GM23338 (cell line): ENCODE data around the gene FAM228B. TPM values are rescaled to one million over a fixed set of nuclear protein-coding genes. Genes with fewer than 3 reads are reported as not detected.

Source experiments
- ATAC-seq: fragments of 200-7000 bp; cut with Tn5 transposase; 3 replicates; pipeline ENCODE4 v1.9.1; 2020
- DNase-seq: peaks from one replicate; pipeline ENCODE4 v3.0.0-alpha.2; 2015; ENCODE audit warnings: low spot score
- H2AFZ ChIP-seq: fragments of 200-600 bp; sonication (generic); 2 replicates; pipeline ENCODE4 v1.8.0; 2016; ENCODE audit warnings: antibody characterized with exemption, mild to moderate bottlenecking, moderate library complexity
- H3F3A ChIP-seq: fragments of 200-600 bp; sonication (generic); replicated peaks from 2 replicates; pipeline ENCODE4 v1.8.0; 2017; ENCODE audit warnings: antibody characterized with exemption, mixed run types, low read depth
- H3K27ac ChIP-seq: fragments of 200-600 bp; sonication (generic); 2 replicates; pipeline ENCODE4 v1.6.1; 2016; ENCODE audit warnings: low read depth
- H3K27me3 ChIP-seq: fragments of 200-600 bp; sonication (generic); 2 replicates; pipeline ENCODE4 v1.8.0; 2016; ENCODE audit warnings: mild to moderate bottlenecking, mixed run types, moderate library complexity; ENCODE audit not compliant: insufficient read depth
- H3K36me3 ChIP-seq: fragments of 200-600 bp; sonication (generic); 2 replicates; pipeline ENCODE4 v1.8.0; 2016; ENCODE audit warnings: mild to moderate bottlenecking; ENCODE audit not compliant: insufficient read depth
- H3K4me1 ChIP-seq: fragments of 200-600 bp; sonication (generic); 2 replicates; pipeline ENCODE4 v1.8.0; 2016; ENCODE audit warnings: mild to moderate bottlenecking, moderate library complexity; ENCODE audit not compliant: insufficient read depth
- H3K4me2 ChIP-seq: fragments of 200-600 bp; sonication (generic); 2 replicates; pipeline ENCODE4 v1.7.1; 2017; ENCODE audit warnings: mixed run types
- H3K4me3 ChIP-seq: fragments of 200-600 bp; sonication (generic); 2 replicates; pipeline ENCODE4 v1.6.1; 2016; ENCODE audit warnings: mixed run types
- H3K79me2 ChIP-seq: fragments of 200-600 bp; sonication (generic); replicated peaks from 2 replicates; pipeline ENCODE4 v1.8.0; 2017; ENCODE audit warnings: mild to moderate bottlenecking; ENCODE audit not compliant: insufficient read depth
- H3K9me2 ChIP-seq: fragments of 200-600 bp; sonication (generic); 2 replicates; pipeline ENCODE4 v1.8.0; 2017; ENCODE audit not compliant: insufficient read depth
- H4K20me1 ChIP-seq: fragments of 200-600 bp; sonication (generic); replicated peaks from 2 replicates; pipeline ENCODE4 v1.8.0; 2017; ENCODE audit warnings: mild to moderate bottlenecking; ENCODE audit not compliant: insufficient read depth
- H3K27ac Mint-ChIP-seq: 2 replicates; pipeline ENCODE4 v1.8.0; 2020; ENCODE audit warnings: inconsistent platforms, mild to moderate bottlenecking, moderate library complexity, mixed read lengths
- H3K27me3 Mint-ChIP-seq: 3 replicates; pipeline ENCODE4 v1.8.0; 2022; ENCODE audit warnings: low read depth, mild to moderate bottlenecking, moderate library complexity, mixed read lengths, inconsistent platforms; ENCODE audit not compliant: insufficient read depth, poor library complexity
- H3K36me3 Mint-ChIP-seq: 3 replicates; pipeline ENCODE4 v1.8.0; 2021; ENCODE audit warnings: low read depth, mild to moderate bottlenecking, inconsistent platforms, moderate library complexity, mixed read lengths
- H3K4me1 Mint-ChIP-seq: 3 replicates; pipeline ENCODE4 v1.8.0; 2020; ENCODE audit warnings: mild to moderate bottlenecking, inconsistent platforms, mixed read lengths
- H3K4me3 Mint-ChIP-seq: 3 replicates; pipeline ENCODE4 v1.8.0; 2021; ENCODE audit warnings: moderate library complexity, mild to moderate bottlenecking, inconsistent platforms, mixed read lengths
- H3K9me3 Mint-ChIP-seq: 3 replicates; pipeline ENCODE4 v1.8.0; 2020; ENCODE audit warnings: moderate library complexity, mild to moderate bottlenecking, inconsistent platforms, mixed read lengths
- EZH2 ChIP-seq: fragments of 200-600 bp; sonication (generic); IDR thresholded peaks from one replicate; pipeline ENCODE4 v1.8.0; 2017; ENCODE audit warnings: antibody characterized with exemption, mild to moderate bottlenecking, low read depth; ENCODE audit not compliant: unreplicated experiment
- EZH2phosphoT487 ChIP-seq: fragments of 200-600 bp; sonication (generic); IDR thresholded peaks from one replicate; pipeline ENCODE4 v1.8.1; 2018; ENCODE audit warnings: antibody characterized with exemption; ENCODE audit not compliant: unreplicated experiment
- POLR2AphosphoS5 ChIP-seq: IDR thresholded peaks from 2 replicates; pipeline ENCODE4 v1.6.1; 2016; ENCODE audit warnings: antibody characterized with exemption, low read depth
- REST ChIP-seq: IDR thresholded peaks from one replicate; pipeline ENCODE4 v1.6.1; 2018; ENCODE audit warnings: antibody characterized with exemption; ENCODE audit not compliant: unreplicated experiment
- STAT1 ChIP-seq: IDR thresholded peaks from one replicate; pipeline ENCODE4 v1.6.1; 2016; ENCODE audit warnings: antibody characterized with exemption; ENCODE audit not compliant: unreplicated experiment
- ZNF114 ChIP-seq: fragments of 250-450 bp; sonication (Bioruptor Pico); IDR thresholded peaks from 2 replicates; pipeline ENCODE4 v1.5.0; 2020; ENCODE audit warnings: mild to moderate bottlenecking, moderate library complexity
- ZNF331 ChIP-seq: fragments of 250-450 bp; sonication (Bioruptor Pico); IDR thresholded peaks from 2 replicates; pipeline ENCODE4 v1.5.0; 2020; ENCODE audit warnings: low read depth, mild to moderate bottlenecking, moderate library complexity
- ZNF462 ChIP-seq: fragments of 250-450 bp; sonication (Bioruptor Pico); IDR thresholded peaks from 2 replicates; pipeline ENCODE4 v1.5.0; 2020; ENCODE audit warnings: mild to moderate bottlenecking, moderate library complexity
- long read RNA-seq: library from polyadenylated mRNA; unstranded; transcript quantifications from one replicate; pipeline ENCODE4 v2.0.0, GENCODE V29; 2020; ENCODE audit not compliant: unreplicated experiment
- polyA plus RNA-seq: library from polyadenylated mRNA; unstranded; fragments of >200 nt; fragmentation: Nextera tagmentation; extraction: Ambion mirVana; gene quantifications from 2 replicates; pipeline ENCODE4 v1.2.1, GENCODE V29; 2016
- total RNA-seq: library from RNA; depleted of rRNA; stranded (reverse); fragments of >200 nt; shearing (Covaris generic); gene quantifications from 2 replicates; pipeline ENCODE4 v1.2.3, GENCODE V29; 2014; rRNA removed
- TF ChIP-seq, protein P1 (sequence below): IDR thresholded peaks from 2 replicates; pipeline ENCODE4 v1.6.1; 2016; ENCODE audit warnings: antibody characterized with exemption

Gene FAM228B
- total RNA-seq = 2.9 and 3.4 TPM in 2 replicates
- 4.1 and 7.9 TPM in 2 replicates for polyA plus RNA-seq
- long read RNA-seq, partial matches to known transcripts = 0 of 4 reads
- long read RNA-seq, other reads (novel, unspliced or antisense) = 4 of 4 reads

GRCh38 chr2:24123195-24123921 is at the start of gene FAM228B, which contains the start of gene PFN4:
TSS of gene FAM228B (plus strand) at chr2:24123469. CDS start at chr2:24124362, 893 bp downstream.
TSS of gene PFN4 (minus strand) at chr2:24123334. CDS start at chr2:24122535, 799 bp downstream.
- no peak within 1 kb of the TSS for H3K27ac Mint-ChIP-seq
- peak within 1 kb of the TSS; percentile 96 for H2AFZ ChIP-seq
- peak within 1 kb of the TSS; percentile 64 for H3K4me3 ChIP-seq
- peak within 1 kb of the TSS; percentile 89 for H3K4me2 ChIP-seq
- H3K4me3 Mint-ChIP-seq = peak within 1 kb of the TSS; percentile 80
- H3K9me3 Mint-ChIP-seq = no peaks in the 10 kb centered on the region
- peaks cover 24% of the 10 kb centered on the region for H3K4me1 ChIP-seq
- no peaks in the 10 kb centered on the region for H3K79me2 ChIP-seq
- H3F3A ChIP-seq = no peaks in the 10 kb centered on the region
- H4K20me1 ChIP-seq = no peaks in the 10 kb centered on the region
- H3K9me2 ChIP-seq = no peaks in the 10 kb centered on the region
- H3K27me3 ChIP-seq = peaks cover 11% of the 10 kb centered on the region
- no peak within 1 kb of the TSS for H3K27ac ChIP-seq
- DNase-seq (peak; percentile 86), ATAC-seq (peak; percentile 91)
- TF ChIP-seq POLR2AphosphoS5 (peak; percentile 78), ZNF114 (CRISPR knock-in tag) (no peak)
- H3K36me3 ChIP-seq = no peaks in the 10 kb centered on the region
- H3K4me1 Mint-ChIP-seq = peaks cover 23% of the 10 kb centered on the region
- peaks cover 2% of the 10 kb centered on the region for H3K27me3 Mint-ChIP-seq
- no peaks in the 10 kb centered on the region for H3K36me3 Mint-ChIP-seq

DNA sequence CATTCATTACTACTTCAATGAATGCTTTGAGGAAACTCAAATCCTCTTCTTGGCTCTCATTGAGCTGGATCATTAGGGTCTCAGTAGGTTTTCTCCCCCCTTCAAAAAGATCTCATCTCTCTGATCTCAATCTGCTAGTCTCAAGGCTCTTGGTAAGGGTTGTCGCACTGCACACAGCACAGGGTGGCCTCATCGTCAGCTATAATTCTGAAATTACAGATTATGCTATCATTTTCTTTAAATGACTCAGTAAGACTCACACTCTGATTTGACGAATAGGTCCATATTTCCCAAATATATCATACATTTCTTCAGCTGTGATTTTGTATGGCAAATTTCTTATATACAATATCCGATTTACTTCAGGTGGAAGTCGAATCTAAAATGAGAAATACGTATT is 49.5 kb upstream of the FAM228B start:
- ATAC-seq = no peak
- H4K20me1 ChIP-seq = peaks cover 3% of the 10 kb centered on the region; the same call in 1 of the 2 replicates
- peaks cover 55% of the 10 kb centered on the region for H3K79me2 ChIP-seq
- Mint-ChIP-seq H3K4me3 (peak overlapping the region; percentile 19; the same call in 1 of the 3 replicates), H3K27ac (no peak overlapping the region), H3K4me1 (peaks cover 18% of the 10 kb centered on the region), H3K27me3 (peaks cover 3% of the 10 kb centered on the region), H3K9me3 (no peaks in the 10 kb centered on the region), H3K36me3 (peaks cover 31% of the 10 kb centered on the region)
- H3K27me3 ChIP-seq = no peaks in the 10 kb centered on the region
- peaks cover 26% of the 10 kb centered on the region for H3F3A ChIP-seq
- no peak overlapping the region for H3K27ac ChIP-seq
- DNase-seq = no peak
- H3K36me3 ChIP-seq = peaks cover 17% of the 10 kb centered on the region
- H3K4me1 ChIP-seq = peaks cover 28% of the 10 kb centered on the region
- H3K9me2 ChIP-seq = no peaks in the 10 kb centered on the region
- no peak overlapping the region for H2AFZ ChIP-seq
- no peak overlapping the region for H3K4me2 ChIP-seq
- H3K4me3 ChIP-seq = no peak overlapping the region
- TF ChIP-seq, protein P1, sequence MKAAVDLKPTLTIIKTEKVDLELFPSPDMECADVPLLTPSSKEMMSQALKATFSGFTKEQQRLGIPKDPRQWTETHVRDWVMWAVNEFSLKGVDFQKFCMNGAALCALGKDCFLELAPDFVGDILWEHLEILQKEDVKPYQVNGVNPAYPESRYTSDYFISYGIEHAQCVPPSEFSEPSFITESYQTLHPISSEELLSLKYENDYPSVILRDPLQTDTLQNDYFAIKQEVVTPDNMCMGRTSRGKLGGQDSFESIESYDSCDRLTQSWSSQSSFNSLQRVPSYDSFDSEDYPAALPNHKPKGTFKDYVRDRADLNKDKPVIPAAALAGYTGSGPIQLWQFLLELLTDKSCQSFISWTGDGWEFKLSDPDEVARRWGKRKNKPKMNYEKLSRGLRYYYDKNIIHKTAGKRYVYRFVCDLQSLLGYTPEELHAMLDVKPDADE = no peak
- no peak for TF ChIP-seq STAT1
- no peak for TF ChIP-seq REST
- no peak for TF ChIP-seq POLR2AphosphoS5
- TF ChIP-seq EZH2phosphoT487 = no peak
- no peak for TF ChIP-seq ZNF331 (CRISPR knock-in tag)
- no peak for TF ChIP-seq EZH2
- no peak for TF ChIP-seq ZNF114 (CRISPR knock-in tag)
- TF ChIP-seq ZNF462 (CRISPR knock-in tag) = no peak
